CD8-positive, alpha-beta memory T cell (primary cell): ENCODE results near the gene SRPK2. TPM values are rescaled to one million over a fixed set of nuclear protein-coding genes. Genes with fewer than 3 reads are reported as not detected.

ENCODE experiments used
- CTCF ChIA-PET: fragments of 350-600 bp; sonication (Branson Sonifier 250); formaldehyde crosslinking; loops from one replicate; lab custom pipeline; 2021; ENCODE audit warnings: antibody characterized with exemption; lab: Charles Lee
- POLR2A ChIA-PET: fragments of 350-600 bp; sonication (Branson Sonifier 250); formaldehyde crosslinking; loops from one replicate; lab custom pipeline; 2021; ENCODE audit warnings: antibody characterized with exemption; lab: Charles Lee
- DNase-seq, 5 donors: peaks; one replicate each; pipeline versions ENCODE4 v3.0.0 to v3.0.0-alpha.2; 2020 to 2022; ENCODE audit warnings: mixed read lengths in 1 of 5
- H3K27ac ChIP-seq: one replicate; pipeline ENCODE4 v1.7.0; 2013; ENCODE audit warnings: low read depth, mild to moderate bottlenecking, low read length, moderate library complexity
- H3K27me3 ChIP-seq: 2 replicates; pipeline ENCODE4 v1.7.0; 2013; ENCODE audit warnings: low read length, mild to moderate bottlenecking; ENCODE audit not compliant: insufficient read depth, poor library complexity, severe bottlenecking
- H3K36me3 ChIP-seq: 2 replicates; pipeline ENCODE4 v1.7.0; 2013; ENCODE audit warnings: mild to moderate bottlenecking, low read length, moderate library complexity; ENCODE audit not compliant: insufficient read depth
- H3K4me1 ChIP-seq: 2 replicates; pipeline ENCODE4 v1.7.0; 2013; ENCODE audit warnings: mild to moderate bottlenecking, low read length, moderate library complexity; ENCODE audit not compliant: insufficient read depth
- H3K4me3 ChIP-seq: 2 replicates; pipeline ENCODE4 v1.7.0; 2013; ENCODE audit warnings: mild to moderate bottlenecking, low read length
- H3K9me3 ChIP-seq: 2 replicates; pipeline ENCODE4 v1.7.0; 2013; ENCODE audit warnings: mild to moderate bottlenecking, low read length
- H3K27ac Mint-ChIP-seq, 8 donors: one replicate each; pipeline ENCODE4 v1.8.0; 2020 to 2021; ENCODE audit warnings: mixed read lengths in 8 of 8, mild to moderate bottlenecking in 6 of 8, inconsistent platforms in 3 of 8, moderate library complexity in 3 of 8
- H3K27me3 Mint-ChIP-seq, 2 donors: one replicate each; pipeline ENCODE4 v1.8.0; 2020 to 2021; ENCODE audit warnings: mixed read lengths in 2 of 2, mild to moderate bottlenecking in 1 of 2, moderate library complexity in 1 of 2
- H3K36me3 Mint-ChIP-seq, 3 donors: one replicate each; pipeline ENCODE4 v1.8.0; 2020 to 2021; ENCODE audit warnings: mixed read lengths in 3 of 3, inconsistent platforms in 1 of 3, mild to moderate bottlenecking in 1 of 3
- H3K4me1 Mint-ChIP-seq, 3 donors: one replicate each; pipeline ENCODE4 v1.8.0; 2020 to 2021; ENCODE audit warnings: mixed read lengths in 3 of 3, inconsistent platforms in 1 of 3, mild to moderate bottlenecking in 1 of 3
- H3K4me3 Mint-ChIP-seq, 7 donors: one replicate each; pipeline ENCODE4 v1.8.0; 2020 to 2021; ENCODE audit warnings: mixed read lengths in 7 of 7, mild to moderate bottlenecking in 6 of 7, moderate library complexity in 4 of 7, inconsistent platforms in 2 of 7
- H3K9me3 Mint-ChIP-seq, 5 donors: one replicate each; pipeline ENCODE4 v1.8.0; 2020 to 2022; ENCODE audit warnings: mixed read lengths in 5 of 5, mild to moderate bottlenecking in 3 of 5, moderate library complexity in 2 of 5, inconsistent platforms in 1 of 5
- polyA plus RNA-seq: library from polyadenylated mRNA; unstranded; fragments of 300-500 nt; fragmentation: Illumina TruSeq; gene quantifications from one replicate; pipeline ENCODE4 v1.2.3, GENCODE V29; 2021
- total RNA-seq, 2 experiments: library from RNA; stranded (reverse); gene quantifications; one replicate each; pipeline ENCODE4 v1.2.3, GENCODE V29; 2021

SRPK2 gene
- total and polyA plus RNA-seq, 3 experiments from 2014 or later = 40.8 to 59.5 (median 41.3) TPM

GRCh38 chr7:105319578-105319977, 69.1 kb downstream of the SRPK2 start:
- Histone ChIP-seq H3K27ac (no peak overlapping the region), H3K9me3 (no peaks in the 10 kb centered on the region), H3K36me3 (no peaks in the 10 kb centered on the region), H3K27me3 (no peaks in the 10 kb centered on the region), H3K4me1 (no peaks in the 10 kb centered on the region), H3K4me3 (no peak overlapping the region)
- ChIA-PET CTCF (no interaction called here), POLR2A (interaction anchor here (0.6 kb wide), 1 partner anchor 218 kb away, joined by 4 read pairs; no protein-coding TSS in a partner anchor)
- Mint-ChIP-seq H3K27me3 (no peaks in the 10 kb centered on the region), H3K9me3 (no peaks in the 10 kb centered on the region), H3K27ac (no peak overlapping the region), H3K36me3 (peaks cover 0 to 7% (median 5%) of the 10 kb centered on the region in 3 donors), H3K4me1 (peaks cover 46 to 79% (median 73%) of the 10 kb centered on the region in 3 donors), H3K4me3 (no peak overlapping the region)
- DNase-seq = no peak

- Mint-ChIP-seq H3K4me1 (peaks cover 41 to 73% (median 58%) of the 10 kb centered on the region in 3 donors), H3K36me3 (peaks cover 0 to 7% (median 2%) of the 10 kb centered on the region in 3 donors), H3K9me3 (no peaks in the 10 kb centered on the region), H3K27ac (no peak overlapping the region), H3K4me3 (no peak overlapping the region), H3K27me3 (no peaks in the 10 kb centered on the region)
- ChIA-PET CTCF (no interaction called here), POLR2A (no interaction called here)
- Histone ChIP-seq H3K4me1 (no peaks in the 10 kb centered on the region), H3K27me3 (no peaks in the 10 kb centered on the region), H3K4me3 (no peak overlapping the region), H3K27ac (no peak overlapping the region), H3K36me3 (no peaks in the 10 kb centered on the region), H3K9me3 (no peaks in the 10 kb centered on the region)
- DNase-seq = no peak
Measured at GRCh38 chr7:105316578-105317344, 72.0 kb downstream of the SRPK2 start.

DNA sequence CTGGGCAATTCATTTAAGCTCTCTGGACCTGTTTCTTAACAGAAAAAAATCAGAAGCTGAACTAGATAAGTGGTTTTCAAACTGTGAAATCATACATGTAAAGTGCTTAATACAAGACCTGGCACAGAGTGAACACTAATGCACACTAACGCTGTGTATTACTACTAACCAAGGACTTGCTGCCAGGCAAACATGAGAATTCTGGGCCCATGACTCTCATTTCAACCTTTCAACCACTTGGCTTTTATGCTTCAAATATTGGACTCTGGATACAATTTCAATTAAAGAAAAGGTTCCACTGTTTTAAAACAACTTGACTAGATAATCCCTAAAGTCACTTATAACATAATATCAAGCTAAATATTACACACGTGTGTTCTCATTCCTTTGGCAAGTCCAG, 73.4 kb downstream of the SRPK2 start:
- no peak for DNase-seq
- POLR2A ChIA-PET = interaction anchor here (0.6 kb wide), 1 partner anchor 52 kb away, joined by 3 read pairs; no protein-coding TSS in a partner anchor
- CTCF ChIA-PET = interaction anchor here (0.6 kb wide), 1 partner anchor 1081 kb away, joined by 3 read pairs; no protein-coding TSS in a partner anchor
- Mint-ChIP-seq H3K36me3 (peaks cover 0 to 3% (median 0%) of the 10 kb centered on the region in 3 donors), H3K9me3 (no peaks in the 10 kb centered on the region), H3K27me3 (no peaks in the 10 kb centered on the region), H3K4me3 (no peak overlapping the region), H3K4me1 (peaks cover 41 to 71% (median 57%) of the 10 kb centered on the region in 3 donors), H3K27ac (peak overlapping the region in 1 of 8 donors; percentile 2)
- H3K27me3 ChIP-seq = no peaks in the 10 kb centered on the region
- H3K9me3 ChIP-seq = no peaks in the 10 kb centered on the region
- H3K36me3 ChIP-seq = no peaks in the 10 kb centered on the region
- no peaks in the 10 kb centered on the region for H3K4me1 ChIP-seq
- H3K4me3 ChIP-seq = no peak overlapping the region
- H3K27ac ChIP-seq = no peak overlapping the region

DNA sequence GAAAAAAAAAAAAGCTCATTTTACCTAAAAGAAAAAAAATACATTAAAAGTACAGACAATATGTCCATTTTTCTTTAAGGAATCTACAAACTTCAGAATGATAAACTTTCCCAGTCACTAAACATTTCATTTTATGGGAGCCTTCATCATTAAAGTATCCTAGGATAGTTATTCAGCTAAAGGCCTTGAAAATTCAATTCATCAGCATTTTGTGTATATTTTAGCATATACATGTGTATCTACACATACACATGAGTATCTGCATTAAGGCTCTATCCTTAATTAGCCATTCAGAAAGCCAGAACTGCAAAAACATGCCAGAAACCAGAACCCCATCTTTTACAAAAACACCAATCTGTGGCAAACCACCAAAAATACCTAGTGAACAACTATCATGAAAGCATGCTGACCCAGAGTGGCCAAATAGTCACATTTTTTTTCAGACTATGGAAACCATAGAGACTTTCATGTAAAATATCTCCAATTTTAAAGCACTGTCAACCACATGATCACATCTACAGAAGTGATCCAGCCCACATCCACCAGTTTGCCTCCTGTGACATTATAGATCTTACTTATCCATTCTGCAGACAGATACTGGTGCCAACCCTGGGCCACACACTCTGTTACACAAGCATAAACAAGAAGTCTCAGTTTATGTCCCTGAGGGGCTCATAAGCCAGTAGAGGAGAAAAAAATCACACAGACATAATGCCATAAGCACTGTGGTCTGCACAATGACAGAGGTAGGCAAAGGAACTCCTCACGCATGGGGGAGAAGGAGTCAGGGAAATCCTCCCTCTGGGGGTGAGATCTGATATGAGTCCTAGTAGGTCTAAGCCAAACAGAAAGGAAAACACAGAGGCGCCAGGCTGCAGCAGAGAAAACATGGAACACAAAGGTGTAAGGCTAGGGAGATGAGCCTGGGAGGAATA, 79.2 kb downstream of the SRPK2 start:
- Histone ChIP-seq H3K9me3 (no peaks in the 10 kb centered on the region), H3K36me3 (no peaks in the 10 kb centered on the region), H3K4me1 (peaks cover 31% of the 10 kb centered on the region), H3K4me3 (no peak overlapping the region), H3K27me3 (no peaks in the 10 kb centered on the region), H3K27ac (no peak overlapping the region)
- Mint-ChIP-seq H3K9me3 (peaks cover 0 to 5% (median 0%) of the 10 kb centered on the region in 5 donors), H3K4me3 (peak overlapping the region in 4 of 7 donors; percentile 1 to 14 (median 6)), H3K4me1 (peaks cover 63 to 78% (median 73%) of the 10 kb centered on the region in 3 donors), H3K27me3 (no peaks in the 10 kb centered on the region), H3K36me3 (peaks cover 0 to 2% (median 2%) of the 10 kb centered on the region in 3 donors), H3K27ac (peak overlapping the region in 3 of 8 donors; percentile 10 to 51 (median 35))
- DNase-seq = no peak
- POLR2A ChIA-PET = no interaction called here
- CTCF ChIA-PET = interaction anchor here (1.6 kb wide), 1 partner anchor 11 kb away, joined by 4 read pairs; no protein-coding TSS in a partner anchor

GRCh38 chr7:105307163-105307672, 81.5 kb downstream of the SRPK2 start:
- Histone ChIP-seq H3K9me3 (no peaks in the 10 kb centered on the region), H3K4me1 (peaks cover 31% of the 10 kb centered on the region), H3K27me3 (no peaks in the 10 kb centered on the region), H3K27ac (no peak overlapping the region), H3K36me3 (no peaks in the 10 kb centered on the region), H3K4me3 (no peak overlapping the region)
- Mint-ChIP-seq H3K36me3 (peaks cover 0 to 2% (median 2%) of the 10 kb centered on the region in 3 donors), H3K27me3 (no peaks in the 10 kb centered on the region), H3K4me3 (no peak overlapping the region), H3K9me3 (peaks cover 0 to 5% (median 0%) of the 10 kb centered on the region in 5 donors), H3K27ac (peak overlapping the region in 1 of 8 donors; percentile 80), H3K4me1 (peaks cover 66 to 88% (median 76%) of the 10 kb centered on the region in 3 donors)
- ChIA-PET POLR2A (no interaction called here), CTCF (no interaction called here)
- DNase-seq = no peak

DNA sequence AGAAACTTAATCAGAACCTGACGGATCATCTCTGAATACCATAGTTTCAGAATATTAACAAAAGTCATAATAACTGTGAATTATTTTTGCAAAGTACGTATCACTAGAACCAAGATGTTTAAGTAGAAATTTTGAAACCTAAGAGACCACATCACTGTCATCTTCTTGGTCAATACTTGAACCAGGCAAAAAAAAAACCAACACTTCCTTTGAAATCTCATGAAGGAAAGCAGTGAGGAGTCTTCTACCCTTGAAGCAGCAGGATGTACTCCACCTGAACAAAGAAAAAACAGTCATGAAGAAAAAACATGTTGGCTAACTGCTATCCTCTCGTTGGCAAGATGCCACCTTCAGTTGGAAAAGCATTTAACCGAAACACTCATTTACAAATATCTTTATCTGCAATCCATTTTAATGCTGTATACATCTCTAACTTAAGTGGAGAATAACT, 82.4 kb downstream of the SRPK2 start:
- POLR2A ChIA-PET = no interaction called here

GRCh38 chr7:105305633-105306032, 83.1 kb downstream of the SRPK2 start:
- no peaks in the 10 kb centered on the region for H3K36me3 ChIP-seq
- Mint-ChIP-seq H3K27me3 (no peaks in the 10 kb centered on the region), H3K4me1 (peaks cover 68 to 85% (median 74%) of the 10 kb centered on the region in 3 donors), H3K4me3 (no peak overlapping the region), H3K27ac (peak overlapping the region in 3 of 8 donors; percentile 38 to 83 (median 39)), H3K36me3 (peaks cover 2% of the 10 kb centered on the region in 3 donors), H3K9me3 (peaks cover 0 to 5% (median 1%) of the 10 kb centered on the region in 5 donors)
- ChIA-PET POLR2A (no interaction called here), CTCF (no interaction called here)
- DNase-seq = no peak
- H3K27ac ChIP-seq = no peak overlapping the region
- no peaks in the 10 kb centered on the region for H3K9me3 ChIP-seq
- peaks cover 31% of the 10 kb centered on the region for H3K4me1 ChIP-seq
- H3K27me3 ChIP-seq = no peaks in the 10 kb centered on the region
- H3K4me3 ChIP-seq = no peak overlapping the region

More for the DNA sequence above, 82.4 kb downstream of the SRPK2 start:
- H3K36me3 ChIP-seq = no peaks in the 10 kb centered on the region
- DNase-seq = no peak
- H3K27me3 ChIP-seq = no peaks in the 10 kb centered on the region
- CTCF ChIA-PET = no interaction called here
- H3K36me3 Mint-ChIP-seq = peaks cover 0 to 2% (median 2%) of the 10 kb centered on the region in 3 donors
- H3K4me1 ChIP-seq = peaks cover 31% of the 10 kb centered on the region
- peaks cover 69 to 88% (median 76%) of the 10 kb centered on the region in 3 donors for H3K4me1 Mint-ChIP-seq
- no peak overlapping the region for H3K27ac ChIP-seq
- peaks cover 0 to 5% (median 0%) of the 10 kb centered on the region in 5 donors for H3K9me3 Mint-ChIP-seq
- H3K9me3 ChIP-seq = no peaks in the 10 kb centered on the region
- peak overlapping the region in 6 of 8 donors; percentile 9 to 40 (median 32) for H3K27ac Mint-ChIP-seq
- no peak overlapping the region for H3K4me3 ChIP-seq
- H3K27me3 Mint-ChIP-seq = no peaks in the 10 kb centered on the region
- H3K4me3 Mint-ChIP-seq = peak overlapping the region in 4 of 7 donors; percentile 5 to 48 (median 10)
